ENCODE data around the gene IFNGR1. TPM values are rescaled to one million over a fixed set of nuclear protein-coding genes. Genes with fewer than 3 reads are reported as not detected.
"Not testable (repeated sequence)": the region's sequence is repeated elsewhere in the genome, so short reads cannot be mapped to it uniquely, and the experiment has no call there.

The IFNGR1 gene
- total RNA-seq, 1 experiment from 2014 or later: 19.1 TPM

GRCh38 chr6:137236581-137237355, 17.6 kb upstream of the IFNGR1 start:
- no peak for DNase-seq (ENCODE audit: low read depth)

DNA sequence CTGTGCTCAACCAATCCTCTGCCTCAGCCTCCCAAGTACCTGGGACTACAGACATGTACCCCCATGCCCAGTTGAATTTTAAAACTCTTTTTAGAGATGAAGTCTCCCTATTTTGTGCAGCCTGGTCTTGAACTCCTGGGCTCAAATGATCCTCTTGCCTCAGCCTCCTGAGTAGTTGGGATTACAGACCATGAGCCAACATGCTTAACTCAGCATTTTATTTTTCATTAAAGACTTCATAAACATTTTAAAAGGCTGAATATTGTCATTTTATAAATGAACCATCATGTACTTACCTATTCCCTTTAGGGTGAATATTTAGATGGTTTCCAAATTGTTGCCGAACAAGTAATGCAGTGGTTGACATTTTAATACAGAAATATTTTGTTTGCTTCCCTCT, 16.5 kb upstream of the IFNGR1 start:
- DNase-seq (ENCODE audit: low read depth): no peak

DNA sequence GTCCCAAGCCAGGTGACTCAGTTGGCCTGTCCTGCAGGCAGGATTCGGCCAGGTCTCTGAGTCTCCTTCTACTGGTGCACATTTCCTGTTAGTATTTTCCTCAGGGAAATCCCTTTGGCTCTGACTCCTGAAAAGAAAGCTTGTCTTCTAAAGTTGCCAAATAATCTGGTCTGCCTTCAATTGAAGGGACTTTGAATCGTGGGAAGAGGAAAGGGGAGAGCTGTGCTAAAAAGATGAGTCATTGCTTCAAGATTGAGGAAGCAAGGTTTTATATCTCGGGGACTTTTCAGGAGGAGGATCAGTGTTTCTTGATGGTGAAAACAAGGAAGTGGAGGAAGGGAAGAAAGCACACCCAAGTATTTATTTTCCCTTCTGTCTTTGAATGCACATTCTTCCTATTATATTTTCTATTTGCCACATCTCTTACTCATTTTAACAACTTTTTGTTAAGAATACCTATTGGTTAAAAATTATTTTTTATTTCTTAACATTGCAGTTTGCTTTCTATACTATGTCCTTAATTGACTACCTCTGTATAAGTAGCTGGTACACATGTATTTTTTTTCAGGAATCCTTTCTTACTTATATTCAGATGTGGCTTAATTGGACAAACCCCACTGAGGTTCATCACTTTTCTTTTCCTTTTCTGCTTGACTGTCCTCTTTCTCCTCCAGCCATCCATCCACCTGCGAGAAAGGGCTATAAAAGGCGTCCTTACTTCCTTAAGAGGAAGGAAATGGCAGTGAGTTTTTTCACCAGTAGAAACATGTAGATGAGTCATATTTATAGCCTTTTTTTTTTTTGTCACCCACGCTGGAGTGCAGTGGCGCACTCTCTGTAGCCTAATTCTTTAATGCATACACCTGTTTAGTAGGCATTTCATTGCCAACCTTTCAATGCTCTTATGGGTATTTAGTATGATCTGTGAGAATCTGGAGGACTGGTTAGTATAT, 15.0 kb upstream of the IFNGR1 start:
- DNase-seq (ENCODE audit: low read depth): peak; percentile 84

DNA sequence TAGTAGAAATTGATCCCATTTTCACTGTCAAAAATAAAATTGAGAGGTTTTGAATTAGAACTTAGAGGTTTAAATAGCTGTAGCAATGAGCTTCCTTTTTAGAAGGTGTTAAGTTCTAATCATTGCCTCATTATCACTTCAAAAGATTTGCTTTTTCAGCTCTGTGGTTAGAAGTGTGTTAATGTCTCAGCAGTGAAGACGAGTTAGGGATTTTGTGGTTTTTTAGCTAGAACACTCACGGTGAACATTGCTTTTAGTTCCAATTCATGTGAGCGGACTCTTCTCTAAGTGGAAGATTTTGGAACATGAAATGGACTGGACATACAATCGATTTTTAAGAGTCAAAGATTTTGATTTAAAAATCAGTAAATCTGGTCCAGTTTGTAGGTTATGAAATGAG, 12.7 kb upstream of the IFNGR1 start:
- DNase-seq (ENCODE audit: low read depth): no peak

DNA sequence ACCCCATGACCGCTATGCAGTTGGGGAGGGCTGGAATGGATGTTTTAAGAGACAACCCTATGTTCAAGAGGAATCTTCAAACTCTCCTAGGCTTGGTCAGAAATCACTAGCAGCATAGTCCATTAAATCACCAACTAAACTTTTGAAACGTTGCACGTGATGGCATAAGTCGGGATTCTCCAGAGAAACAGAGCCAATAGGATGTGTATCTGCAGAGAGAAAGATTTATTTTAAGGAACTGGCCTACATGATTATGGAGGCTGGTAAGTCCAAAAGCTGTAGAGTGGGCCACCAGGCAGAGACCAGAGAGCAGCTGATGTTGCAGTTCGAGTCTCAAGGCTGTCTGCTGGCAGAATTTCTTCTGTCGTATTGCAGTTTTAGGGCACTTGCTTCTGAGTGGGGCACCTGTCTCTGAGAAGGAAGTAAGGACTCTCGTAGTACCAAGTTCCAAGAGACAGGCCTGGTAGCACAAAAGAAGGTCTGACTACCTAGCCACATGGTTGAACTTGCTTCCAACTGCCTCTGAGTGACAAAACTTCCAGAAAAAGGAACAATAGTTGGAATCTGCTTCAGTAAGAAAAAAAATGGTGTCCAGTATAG, 11.9 kb upstream of the IFNGR1 start:
- no peak for DNase-seq (ENCODE audit: low read depth)

DNA sequence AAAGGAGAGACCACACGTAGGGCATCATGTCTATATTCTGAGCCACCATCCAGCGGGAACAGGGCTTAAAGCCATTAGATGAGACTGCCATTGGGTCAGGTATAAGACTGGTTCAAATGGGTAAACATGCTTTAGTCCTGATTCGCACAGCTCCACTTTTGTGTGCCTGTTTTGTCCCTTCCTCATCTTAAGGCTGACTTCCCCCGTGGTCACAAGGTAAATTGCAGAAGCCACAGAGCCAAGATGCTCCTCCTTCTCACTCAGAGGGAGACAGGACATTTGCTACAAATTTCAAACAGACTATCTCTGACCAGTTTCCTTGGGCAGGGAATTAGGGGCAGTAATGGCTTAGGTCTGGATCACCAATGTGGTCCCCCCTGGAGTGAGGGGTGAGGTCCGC, 11.4 kb upstream of the IFNGR1 start:
- no peak for DNase-seq (ENCODE audit: low read depth)

DNA sequence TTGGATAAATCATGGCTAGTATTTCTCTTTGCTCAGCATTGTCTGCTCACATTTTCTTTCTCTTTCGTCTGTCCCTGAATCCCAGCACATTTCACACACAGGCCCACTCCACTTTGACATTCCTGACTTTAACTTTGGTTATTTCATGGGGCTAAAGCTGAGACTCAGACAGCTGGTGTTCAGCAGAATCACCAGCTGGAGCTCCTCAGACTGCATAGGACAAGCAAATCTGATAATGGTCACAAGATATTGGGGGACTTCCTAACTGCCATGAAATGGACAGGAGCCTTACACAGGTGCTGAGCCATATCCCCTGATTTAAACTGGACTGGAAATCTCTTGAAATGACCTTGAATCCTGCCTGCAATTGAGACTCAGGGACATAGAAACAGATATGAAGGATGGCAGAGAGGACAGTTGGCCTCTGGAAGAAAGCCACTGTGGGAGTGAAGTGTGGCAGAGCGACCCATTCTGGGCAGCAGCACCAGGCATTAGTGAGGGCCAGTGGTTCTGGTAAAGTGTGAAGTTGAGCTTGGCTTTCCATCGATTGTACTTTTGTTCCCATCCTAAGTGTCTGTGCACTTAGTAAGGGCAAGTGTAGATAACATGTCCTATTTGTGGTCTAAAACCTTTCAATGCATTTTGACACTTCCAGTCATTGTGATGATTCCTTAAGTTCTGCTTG, 10.0 kb upstream of the IFNGR1 start:
- DNase-seq (ENCODE audit: low read depth): no peak

- DNase-seq (ENCODE audit: low read depth): no peak
Measured at GRCh38 chr6:137227871-137228302, 8.7 kb upstream of the IFNGR1 start.

- DNase-seq (ENCODE audit: low read depth): no peak
Measured at GRCh38 chr6:137226697-137227096, 7.5 kb upstream of the IFNGR1 start.

- no peak for DNase-seq (ENCODE audit: low read depth)
Measured at GRCh38 chr6:137224799-137225198, 5.6 kb upstream of the IFNGR1 start.

- peak; percentile 86 for DNase-seq (ENCODE audit: low read depth)
Measured at GRCh38 chr6:137223370-137224131, 4.4 kb upstream of the IFNGR1 start.

GRCh38 chr6:137222381-137222780, 3.2 kb upstream of the IFNGR1 start:
- no peak for DNase-seq (ENCODE audit: low read depth)

GRCh38 chr6:137219664-137220252, 573 bp upstream of the IFNGR1 start:
- no peak for DNase-seq (ENCODE audit: low read depth)

- peak; percentile 26 for DNase-seq (ENCODE audit: low read depth)
Measured at GRCh38 chr6:137218473-137218916, 690 bp downstream of the IFNGR1 start.

DNA sequence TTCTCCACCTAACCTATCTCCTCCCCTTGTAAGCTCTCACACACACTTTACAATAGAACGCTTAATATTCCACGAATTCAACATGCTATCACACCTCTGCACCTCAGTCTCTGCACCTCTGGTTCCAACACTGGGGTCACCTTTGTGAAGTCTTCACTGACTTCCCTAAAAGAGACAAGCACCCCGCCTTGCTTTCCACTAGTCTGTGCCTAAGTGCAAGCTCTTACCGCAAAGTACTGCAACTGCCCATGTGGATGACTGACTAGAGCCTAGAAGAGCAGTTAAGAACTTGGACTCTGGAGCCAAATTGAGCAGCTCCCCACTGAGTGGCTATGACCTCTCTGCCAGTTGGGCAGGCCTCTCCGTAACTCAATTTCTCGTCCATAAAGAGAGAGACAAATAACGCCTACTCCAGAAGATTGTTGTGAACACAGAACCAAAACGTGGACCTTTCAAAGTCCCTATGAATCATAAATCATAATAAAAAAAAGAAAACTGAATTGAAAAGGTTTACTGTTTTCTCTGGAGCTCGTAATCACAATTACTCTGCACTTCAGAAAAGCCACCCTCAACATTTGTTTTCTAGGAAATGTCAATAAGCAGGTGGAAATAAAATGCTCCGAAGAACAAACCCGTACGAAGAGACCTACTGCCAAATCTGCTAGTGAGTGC, 1.2 kb downstream of the IFNGR1 start:
- no peak for DNase-seq (ENCODE audit: low read depth)

- no peak for DNase-seq (ENCODE audit: low read depth)
Measured at GRCh38 chr6:137216875-137217553, 2.2 kb downstream of the IFNGR1 start.

GRCh38 chr6:137216106-137216505, 3.1 kb downstream of the IFNGR1 start:
- DNase-seq (ENCODE audit: low read depth): no peak

DNA sequence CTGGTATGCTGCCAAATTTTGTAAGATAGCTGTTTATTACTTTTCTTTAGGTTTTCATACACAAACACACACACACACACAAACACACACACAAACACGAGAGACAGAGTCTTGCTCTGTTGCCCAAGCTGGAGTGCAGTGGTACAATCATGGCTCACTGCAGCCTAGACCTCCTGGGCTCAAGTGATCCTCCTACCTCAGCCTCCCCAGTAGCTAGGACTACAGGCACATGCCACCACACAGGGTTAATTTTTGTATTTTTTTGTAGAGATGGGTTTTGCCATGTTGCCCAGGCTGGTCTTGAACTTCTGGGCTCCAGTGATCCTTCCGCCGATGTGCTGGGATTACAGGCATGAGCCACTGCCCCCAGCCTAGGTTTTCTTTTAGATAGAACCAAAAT, 3.6 kb downstream of the IFNGR1 start:
- not testable (repeated sequence) for DNase-seq (ENCODE audit: low read depth)

- no peak for DNase-seq (ENCODE audit: low read depth)
Measured at GRCh38 chr6:137214931-137215330, 4.3 kb downstream of the IFNGR1 start.
